ENCODE data around the gene ZNF598.

ZNF598 gene

DNA sequence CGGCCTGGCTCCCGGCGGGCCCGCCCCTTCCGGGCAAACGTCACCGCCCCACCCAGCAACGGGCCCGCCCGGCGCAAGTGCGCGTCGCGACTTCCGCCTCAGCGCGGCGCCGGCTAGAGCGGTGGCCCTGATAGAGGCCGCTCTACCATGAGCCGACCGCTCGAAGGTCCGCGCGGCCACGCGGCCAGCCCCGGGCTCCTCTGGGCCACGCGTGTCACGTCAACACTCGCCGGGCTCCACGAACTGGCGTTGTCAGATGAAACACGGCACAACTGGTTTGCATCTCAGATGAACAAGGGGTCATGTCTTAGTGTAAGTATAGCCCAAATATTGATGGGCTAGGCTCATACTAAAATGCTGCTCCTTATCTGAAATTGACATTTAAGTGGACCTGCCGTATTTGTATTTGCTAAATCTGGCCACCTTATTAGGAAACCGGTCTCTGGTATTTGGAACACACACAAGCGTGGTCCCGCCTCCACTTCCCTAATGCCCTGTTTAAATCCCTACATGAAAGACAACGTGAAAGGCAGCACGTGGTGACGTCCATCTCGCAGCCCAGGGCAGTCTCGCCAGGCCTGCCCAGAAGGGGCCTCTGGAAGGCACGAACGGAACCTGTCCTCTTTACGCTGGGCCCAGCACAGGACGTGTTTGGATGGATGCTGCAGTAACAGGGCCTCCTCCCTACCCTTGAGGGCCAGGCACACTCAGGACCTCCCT, at the start of gene ZNF598:
Gene ZNF598, minus strand, starts transcription at position 31 of the 720 bp plus-strand sequence.
- peak; percentile 96 for FAIRE-seq

DNA sequence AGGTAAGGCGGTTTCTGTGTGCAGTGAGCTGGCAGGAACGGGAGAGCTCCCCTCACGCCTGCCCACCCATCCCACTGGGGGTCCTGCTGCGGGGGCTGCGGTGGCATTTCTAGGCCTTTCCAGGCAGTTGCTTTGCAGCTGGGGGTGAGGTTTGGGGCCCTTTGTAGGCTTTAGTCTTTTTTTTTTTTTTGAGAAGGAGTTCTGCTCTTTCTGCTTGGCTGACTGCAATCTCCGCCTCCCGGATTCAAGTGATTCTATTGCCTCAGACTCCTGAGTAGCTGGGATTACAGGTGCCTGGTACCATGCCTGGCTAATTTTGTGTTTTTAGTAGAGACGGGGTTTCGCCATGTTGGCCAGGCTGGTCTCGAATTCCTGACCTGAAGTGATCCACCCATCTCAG, 49.3 kb upstream of the ZNF598 start:
- no peak for FAIRE-seq
- no peak for DNase-seq (ENCODE audit: low spot score)

More for the DNA sequence above, at the start of gene ZNF598:
- DNase-seq (ENCODE audit: low spot score), result peak; percentile 96

DNA sequence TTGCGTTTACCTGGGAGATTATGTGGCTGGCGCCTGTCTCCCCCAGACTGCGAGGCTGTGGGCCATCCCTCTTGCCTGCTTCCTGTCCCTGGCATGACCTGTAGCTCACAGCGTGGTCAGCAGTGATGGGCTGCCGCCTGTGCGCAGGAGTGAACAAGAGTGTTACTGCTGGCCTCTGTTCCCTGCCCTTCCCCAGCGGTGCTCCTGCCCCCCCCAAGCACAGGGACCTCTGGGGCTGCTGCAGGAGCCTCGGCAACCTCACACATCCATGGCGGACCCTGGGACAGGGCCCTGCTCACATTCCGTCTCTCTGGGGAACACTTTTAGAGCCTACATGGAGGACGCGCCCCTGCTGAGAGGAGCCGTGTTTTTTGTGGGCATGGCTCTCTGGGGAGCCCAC, 48.8 kb upstream of the ZNF598 start:
- FAIRE-seq, result no peak
- DNase-seq (ENCODE audit: low spot score), result no peak

DNA sequence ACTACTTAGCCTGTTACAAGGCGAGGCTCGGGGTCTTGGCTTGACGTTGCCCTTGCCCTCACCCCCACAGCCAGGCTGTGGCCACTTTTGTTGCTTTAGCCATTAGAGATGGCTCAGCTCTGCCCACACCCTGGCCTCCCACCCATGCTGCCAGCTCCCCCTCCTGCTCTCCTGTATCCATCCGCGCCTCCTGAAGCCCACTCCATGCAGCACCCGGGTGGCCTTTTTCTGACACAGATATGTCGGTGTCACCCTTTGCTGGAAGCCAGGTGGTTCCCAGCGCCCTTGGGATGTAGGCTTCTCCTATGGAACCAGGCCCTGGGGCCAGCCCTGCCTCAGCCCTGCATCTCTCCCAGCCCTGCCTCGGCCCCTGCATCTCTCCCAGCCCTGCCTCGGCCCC, 47.8 kb upstream of the ZNF598 start:
- no peak for FAIRE-seq
- DNase-seq (ENCODE audit: low spot score), result no peak

DNA sequence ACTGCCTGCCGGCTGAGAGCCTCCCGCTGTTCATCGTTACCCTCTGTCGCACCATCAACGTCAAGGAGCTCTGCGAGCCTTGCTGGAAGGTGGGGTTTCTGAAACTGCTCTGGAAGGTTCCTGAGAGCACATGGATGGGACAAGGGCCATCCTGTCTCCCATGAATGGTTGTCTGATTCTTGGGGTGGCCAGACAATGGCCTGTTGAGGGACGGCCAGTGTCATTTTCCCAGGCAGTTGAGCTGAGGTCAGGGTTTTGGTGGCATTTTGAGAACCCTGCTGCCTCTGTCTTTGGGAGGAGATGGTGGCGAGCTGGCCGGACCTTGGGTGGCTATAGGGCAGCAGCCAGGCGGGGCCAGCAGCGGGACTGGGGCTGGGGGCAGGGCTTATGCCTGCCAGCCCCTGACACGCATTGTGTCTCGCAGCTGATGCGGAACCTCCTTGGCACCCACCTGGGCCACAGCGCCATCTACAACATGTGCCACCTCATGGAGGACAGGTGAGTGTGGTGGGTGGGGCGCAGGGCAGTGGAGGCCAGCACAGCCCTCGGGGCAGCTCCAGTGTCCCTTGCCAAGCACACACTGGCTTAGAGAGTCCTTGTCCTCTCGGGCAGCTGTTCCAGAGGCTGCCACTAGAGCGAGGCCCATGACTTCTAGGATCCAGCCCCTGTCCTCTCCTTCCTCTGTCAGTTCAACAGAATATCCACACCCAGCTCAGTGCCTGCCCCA, 47.2 kb upstream of the ZNF598 start:
- no peak for FAIRE-seq

DNA sequence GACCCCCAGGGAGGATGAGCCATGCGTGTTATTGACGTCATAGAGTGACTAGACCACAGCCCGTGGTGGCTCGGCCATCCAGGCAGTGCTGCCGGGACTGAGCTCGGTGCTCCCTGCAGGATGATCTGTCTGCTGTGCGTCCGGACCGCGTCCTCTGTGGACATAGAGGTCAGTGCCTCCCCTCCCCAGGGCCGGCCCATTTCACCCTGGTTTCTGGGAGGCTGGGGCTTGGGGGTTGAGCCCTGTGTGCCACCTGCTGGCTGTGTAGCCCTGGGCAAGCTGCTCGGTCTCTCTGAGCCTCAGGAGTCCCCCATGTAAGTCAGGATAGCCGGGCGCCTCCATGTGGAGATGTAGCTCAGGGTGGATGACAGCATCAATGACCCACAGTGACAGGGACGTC, 46.5 kb upstream of the ZNF598 start:
- no peak for FAIRE-seq
- no peak for DNase-seq (ENCODE audit: low spot score)

More for the DNA sequence above, 47.2 kb upstream of the ZNF598 start:
- no peak for DNase-seq (ENCODE audit: low spot score)

DNA sequence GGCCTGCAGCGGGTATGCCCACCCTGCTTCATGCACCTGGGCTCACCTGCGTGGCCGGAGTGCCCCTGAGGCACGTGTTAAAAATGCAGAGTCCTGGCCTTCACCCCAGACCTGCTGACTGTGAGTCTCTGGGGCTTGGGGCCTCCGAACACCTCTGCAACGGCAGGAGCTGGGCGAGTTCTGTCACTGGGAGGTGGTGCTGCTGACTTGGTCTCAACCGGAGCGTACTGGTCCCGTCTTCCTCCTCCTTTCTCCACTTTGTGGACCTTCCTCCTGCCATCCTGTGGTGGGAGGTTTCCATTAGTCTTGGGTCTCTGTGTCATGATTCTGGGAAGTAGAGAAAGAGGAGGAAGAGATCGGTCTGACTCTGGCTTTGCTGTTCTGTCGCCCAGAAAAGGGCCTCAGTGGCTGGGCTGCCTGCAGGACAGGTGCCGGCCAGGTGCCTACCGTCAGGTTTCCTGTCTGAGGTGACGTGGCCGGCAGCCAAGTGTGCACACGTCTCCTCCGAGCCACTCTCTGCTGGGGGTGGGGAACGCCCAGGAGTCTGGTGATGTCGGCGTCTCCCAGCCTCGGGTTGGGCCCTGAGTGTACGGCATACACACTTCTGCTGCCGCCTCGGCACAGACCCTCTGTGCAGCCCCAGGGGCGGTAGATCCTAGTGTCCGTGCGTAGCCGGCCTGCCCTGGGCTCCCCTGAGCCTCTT, 45.1 kb upstream of the ZNF598 start:
- FAIRE-seq (no peak), DNase-seq (ENCODE audit: low spot score) (no peak)

DNA sequence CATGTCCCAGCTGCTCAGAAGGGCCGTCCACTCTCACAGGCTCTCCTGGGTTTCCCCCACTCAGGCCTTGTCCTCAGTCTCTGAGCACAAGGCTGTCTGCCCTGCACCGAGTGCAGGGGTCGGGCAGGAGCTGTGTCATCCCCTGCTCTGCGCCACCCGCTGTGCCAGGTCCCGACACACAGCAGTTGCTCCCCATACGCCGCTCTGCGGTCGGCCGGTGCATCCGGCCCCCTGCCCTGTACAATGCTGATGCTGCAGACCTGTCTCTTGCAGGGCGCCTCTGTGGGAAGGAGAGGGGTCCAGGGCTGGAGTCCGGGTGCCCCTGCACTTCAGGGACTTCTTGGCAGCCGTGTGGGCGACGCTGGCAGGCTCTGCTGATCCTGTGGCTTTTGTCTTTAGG, 44.3 kb upstream of the ZNF598 start:
- DNase-seq (ENCODE audit: low spot score) (no peak), FAIRE-seq (no peak)

DNA sequence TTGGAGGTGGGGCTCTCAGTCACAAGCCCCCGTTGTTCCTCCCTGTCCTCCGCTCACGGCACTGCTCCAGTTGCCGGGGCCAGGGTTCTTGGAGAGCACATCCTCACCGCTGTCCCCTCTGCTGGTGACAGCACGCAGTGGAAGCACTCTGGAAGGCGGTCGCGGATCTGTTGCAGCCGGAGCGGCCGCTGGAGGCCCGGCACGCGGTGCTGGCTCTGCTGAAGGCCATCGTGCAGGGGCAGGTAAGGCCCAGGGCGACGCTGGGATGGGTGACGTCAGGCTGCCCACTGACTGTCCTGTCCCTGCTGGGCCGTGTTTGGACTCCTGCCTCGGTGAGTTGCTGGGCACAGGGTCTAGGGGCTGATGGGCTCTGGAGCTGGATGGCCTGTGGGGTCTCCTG, 43.6 kb upstream of the ZNF598 start:
- DNase-seq (ENCODE audit: low spot score) (no peak), FAIRE-seq (no peak)

DNA sequence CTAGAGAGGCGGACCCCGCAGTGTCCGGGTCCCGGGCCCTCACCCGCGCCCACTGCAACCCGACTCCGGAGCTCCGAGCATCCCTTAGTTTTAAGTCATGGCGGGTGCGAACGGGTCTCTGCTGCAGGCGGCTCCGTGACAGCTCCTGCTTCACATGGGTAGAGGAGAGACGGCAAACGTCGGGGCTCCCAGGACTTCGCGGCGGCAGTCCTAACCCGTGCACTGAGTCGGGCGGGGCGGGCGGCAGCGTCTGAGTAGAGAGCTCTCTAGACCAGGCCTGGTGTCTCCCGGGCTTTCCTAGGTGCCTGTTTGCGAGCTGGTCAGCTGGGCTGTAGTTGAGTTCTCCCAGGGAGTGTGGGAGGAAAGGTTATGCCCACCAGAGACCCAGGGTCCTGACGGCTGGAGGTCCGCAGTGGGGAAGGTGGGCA, 38.5 kb upstream of the ZNF598 start:
- FAIRE-seq (no peak), DNase-seq (ENCODE audit: low spot score) (no peak)

DNA sequence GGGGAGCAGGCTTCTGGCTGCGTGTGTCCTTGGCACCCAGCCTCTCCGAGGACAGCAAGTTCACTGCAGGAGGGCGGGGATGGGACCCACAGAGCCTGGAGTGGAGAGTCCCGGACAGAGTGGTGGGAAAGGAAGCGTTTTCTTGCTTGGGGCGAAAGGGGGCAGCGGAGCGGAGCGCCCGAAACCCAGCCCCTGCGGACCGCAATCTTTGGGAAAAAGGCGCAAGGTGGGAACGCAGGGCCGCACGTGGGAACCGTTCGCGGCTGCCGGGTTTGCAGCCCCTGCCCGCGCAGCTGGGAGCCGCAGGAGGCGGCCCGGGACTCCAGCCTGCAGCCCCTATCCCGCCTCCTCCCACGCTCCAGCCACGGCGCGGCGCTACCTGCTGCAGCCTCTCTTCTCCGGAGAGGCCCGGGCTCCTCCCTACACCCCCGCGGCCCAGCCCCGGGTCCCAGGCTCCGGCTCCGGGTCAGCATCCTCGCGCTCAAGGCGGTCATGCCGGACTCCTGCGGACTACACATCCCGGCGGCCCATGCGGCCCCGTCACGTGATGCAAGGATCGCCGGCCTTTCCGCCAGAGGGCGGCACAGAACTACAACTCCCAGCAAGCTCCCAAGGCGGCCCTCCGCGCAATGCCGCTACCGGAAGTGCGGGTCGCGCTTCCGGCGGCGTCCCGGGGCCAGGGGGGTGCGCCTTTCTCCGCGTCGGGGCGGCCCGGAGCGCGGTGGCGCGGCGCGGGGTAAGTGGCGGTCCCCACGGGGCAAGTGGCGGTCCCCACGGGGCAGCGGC, 37.9 kb upstream of the ZNF598 start, which contains the start of the genes NTHL1 and TSC2:
Gene NTHL1, minus strand, starts transcription at position 505 of the 786 bp plus-strand sequence. Its CDS starts 11 bp downstream, at position 494.
Gene TSC2, plus strand, starts transcription at position 656 of the 786 bp plus-strand sequence. CDS start 631 bp downstream, outside the sequence.
- FAIRE-seq, result peak; percentile 53
- DNase-seq (ENCODE audit: low spot score), result peak; percentile 99

DNA sequence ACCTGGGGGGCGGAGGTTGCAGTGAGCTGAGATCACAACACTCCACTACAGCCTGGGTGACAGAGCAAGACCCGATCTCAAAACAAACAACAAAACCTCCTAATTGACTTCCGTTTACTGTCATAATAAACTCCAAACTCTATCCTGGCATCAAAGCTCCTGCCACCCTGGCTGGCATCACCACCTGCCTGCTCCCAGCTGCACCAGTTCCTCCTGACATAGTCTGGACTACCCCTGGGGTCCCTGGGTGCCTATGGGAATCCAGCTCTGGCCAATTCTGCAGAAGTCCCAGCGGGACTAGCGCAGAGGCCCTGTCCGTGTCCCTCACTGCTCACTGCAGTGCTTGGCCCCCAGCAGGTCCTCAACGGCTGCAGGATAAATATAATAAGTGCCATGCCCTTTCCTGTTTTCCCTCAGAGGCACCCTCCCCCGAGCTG, 37.3 kb upstream of the ZNF598 start:
- no peak for DNase-seq (ENCODE audit: low spot score)
- FAIRE-seq, result no peak

DNA sequence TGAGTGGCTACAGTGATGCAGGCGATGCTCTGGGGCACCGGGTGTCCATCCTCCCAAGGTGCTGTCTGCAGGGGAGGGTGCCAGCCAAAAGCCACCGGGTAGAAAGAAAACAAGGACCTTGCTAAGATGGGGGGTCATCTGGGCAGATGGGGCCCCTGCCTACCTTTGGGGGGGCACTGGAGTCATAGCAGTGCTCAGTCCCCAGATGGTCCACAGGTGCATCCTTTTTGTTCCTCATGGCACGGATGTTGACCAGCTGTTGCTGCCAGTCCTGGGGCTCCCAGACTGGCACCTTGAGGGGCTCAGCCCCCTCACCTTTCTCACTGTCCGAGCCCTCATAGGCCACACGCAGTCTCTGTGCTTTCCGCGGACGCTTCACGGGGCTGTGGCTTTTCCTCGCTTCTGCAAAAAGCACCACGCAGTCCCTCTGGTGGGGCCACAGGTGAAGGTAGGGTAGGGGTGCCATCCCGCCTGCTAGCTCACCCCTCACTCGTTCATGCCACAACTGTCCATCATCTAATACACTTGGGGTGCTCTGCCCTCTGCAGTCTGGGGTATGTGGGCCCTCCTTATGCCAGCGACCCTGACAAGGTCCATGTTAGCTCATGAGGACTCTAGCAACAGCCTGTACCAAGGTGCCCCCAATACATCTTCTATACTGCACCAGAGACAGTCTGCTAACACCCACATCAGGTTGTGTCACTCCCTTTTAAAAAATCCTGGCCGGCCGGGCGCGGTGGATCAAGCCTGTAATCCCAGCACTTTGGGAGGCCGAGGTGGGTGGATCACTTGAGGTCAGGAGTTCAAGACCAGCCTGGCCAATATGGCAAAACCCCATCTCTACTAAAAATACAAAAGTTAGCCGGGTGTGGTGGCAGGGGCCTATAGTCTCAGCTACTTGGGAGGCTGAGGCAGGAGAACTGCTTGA, 36.6 kb upstream of the ZNF598 start:
- DNase-seq (ENCODE audit: low spot score) (no peak), FAIRE-seq (no peak)

DNA sequence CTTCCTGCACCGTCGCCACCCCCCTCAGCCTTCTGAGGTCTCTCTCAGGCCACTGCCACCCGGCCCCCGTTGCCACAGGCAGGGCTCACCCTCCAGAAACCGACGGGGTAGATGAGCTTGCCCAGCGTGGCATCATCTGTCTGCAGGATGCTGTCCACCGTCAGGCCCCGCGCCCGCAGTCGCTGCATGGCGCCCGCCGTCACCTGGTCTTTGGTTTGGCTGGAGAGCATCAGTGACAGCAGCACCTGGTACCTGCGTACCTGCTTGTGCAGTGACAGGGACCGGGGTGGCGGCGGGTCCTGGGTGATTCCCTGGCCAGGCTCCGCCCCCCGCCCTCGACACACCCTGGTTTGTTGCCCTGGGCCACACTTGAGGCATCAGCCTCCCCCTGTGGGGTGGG, 34.9 kb upstream of the ZNF598 start:
- DNase-seq (ENCODE audit: low spot score), result no peak
- FAIRE-seq, result no peak

DNA sequence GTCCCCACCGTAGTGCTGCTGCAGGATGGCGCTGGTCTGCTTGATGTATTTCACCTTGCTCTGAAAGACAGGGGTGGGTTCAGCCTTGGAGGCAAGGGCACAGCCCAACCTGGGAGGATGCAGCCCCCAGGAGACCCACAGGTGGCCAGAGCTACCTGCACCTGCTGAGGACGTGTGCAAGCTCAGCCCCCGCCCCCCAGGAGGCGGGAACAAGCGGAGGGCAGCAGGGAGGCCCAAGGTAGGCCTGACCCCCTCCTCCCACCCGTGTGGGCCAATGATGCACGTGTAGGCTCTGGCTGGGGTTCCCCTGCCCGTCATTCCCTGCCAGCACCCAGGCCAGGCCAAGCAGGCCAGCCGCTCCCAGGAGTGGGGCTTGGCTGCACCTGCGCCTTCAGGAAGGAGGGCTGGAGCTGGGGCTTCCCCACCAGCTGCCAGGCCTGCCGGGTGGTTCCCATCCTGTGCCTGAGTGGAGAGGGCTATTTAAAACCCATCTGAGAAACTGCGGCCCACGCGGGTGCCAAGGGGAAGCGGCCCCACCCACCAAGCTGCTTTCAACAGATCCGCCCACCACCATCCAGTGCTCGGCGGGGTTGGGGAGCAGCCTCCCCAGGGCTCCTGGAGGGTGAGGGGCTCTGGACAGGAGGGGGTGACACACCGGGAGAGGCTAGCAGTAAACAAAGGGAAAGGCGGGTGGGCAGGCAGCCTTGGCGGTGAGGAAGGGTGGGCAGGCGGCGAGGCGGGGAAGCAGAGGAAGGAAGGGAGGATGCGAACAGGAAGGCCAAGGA, 34.2 kb upstream of the ZNF598 start:
- FAIRE-seq (no peak), DNase-seq (ENCODE audit: low spot score) (no peak)

DNA sequence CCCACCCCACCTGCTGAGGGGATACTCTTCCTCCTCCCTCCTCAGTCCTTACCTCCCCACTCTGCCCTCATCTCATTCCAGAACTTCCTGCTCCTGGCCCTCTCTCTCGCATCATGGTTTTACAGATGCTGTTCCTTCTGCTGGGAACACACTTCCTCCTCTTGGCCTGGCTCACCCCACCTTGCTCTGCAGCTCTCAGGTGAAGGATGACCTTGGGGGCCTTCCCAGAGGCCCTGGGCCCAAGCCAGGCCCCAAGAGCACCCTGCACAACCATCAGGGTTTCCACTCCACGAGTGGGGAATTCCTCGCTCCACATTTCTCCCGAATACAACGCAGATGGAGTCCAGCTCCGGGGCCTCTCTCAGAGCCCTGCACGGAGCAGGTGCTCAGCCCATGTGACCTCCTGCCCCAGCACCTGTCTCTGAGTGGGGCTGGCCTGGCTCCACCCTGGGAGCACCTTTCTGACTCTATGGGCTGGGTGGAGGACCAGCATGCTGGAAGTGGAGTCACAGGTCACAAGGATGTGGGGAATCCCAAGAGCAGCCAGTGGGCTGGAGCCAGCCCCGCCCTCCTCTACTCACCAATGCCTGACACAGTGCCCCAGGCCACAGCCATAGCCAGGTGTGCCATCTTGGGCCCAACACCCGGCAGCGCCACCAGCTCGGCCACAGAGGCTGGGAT, 33.5 kb upstream of the ZNF598 start:
- no peak for FAIRE-seq
- DNase-seq (ENCODE audit: low spot score), result no peak

DNA sequence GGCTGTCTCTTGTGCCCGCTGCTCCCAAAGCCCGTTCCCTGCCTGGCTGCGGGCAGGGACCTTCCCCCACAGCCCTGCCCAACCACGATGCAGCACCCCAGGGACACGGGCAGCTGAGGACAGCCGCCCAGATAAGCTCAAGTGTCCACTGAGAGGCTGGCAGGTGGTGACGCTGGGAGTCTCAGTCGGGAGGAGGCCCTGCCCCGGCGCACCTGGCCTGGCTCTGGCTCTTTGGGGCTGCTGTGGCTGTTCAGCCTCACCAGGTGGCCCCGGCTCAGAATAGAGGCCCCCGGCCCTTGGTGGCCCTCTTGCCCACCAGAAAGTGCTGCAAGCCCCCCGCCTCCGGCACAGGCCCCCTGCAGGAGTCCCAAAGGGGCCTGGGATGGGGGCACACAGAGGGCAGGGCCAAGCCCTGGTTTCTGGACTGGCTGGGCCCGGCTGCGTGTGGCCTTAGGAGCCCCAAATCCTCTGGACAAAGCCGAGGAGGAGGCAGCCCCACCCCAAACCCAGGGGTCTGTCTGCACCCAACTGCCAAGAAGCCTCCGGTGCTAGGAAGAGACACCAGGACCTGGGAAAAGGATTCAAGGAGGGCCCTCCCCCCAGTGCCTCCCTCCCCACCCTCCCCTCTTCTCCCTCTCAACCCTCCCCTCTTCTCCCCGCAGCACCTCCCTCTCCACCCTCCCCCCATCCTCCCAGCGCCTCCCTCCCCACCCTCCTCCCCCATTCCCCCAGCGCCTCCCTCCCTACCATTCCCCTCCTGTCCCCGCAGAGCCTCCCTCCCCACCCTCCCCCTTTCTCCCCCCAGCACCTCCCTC, 32.8 kb upstream of the ZNF598 start:
- FAIRE-seq, result no peak
- DNase-seq (ENCODE audit: low spot score), result no peak
